Loucy (cell line): ENCODE data around the gene NR1D2.

ENCODE experiments used
- H2AFZ ChIP-seq: fragments of 200-600 bp; sonication (generic); 2 replicates; pipeline ENCODE4 v1.6.0; 2016; ENCODE audit warnings: antibody characterized with exemption, mild to moderate bottlenecking, low read length, moderate library complexity
- H3F3A ChIP-seq: fragments of 200-600 bp; 2 replicates; pipeline ENCODE4 v1.6.0; 2016; ENCODE audit warnings: antibody characterized with exemption, low read depth, mild to moderate bottlenecking
- H3K27me3 ChIP-seq: fragments of 200-600 bp; sonication (generic); 2 replicates; pipeline ENCODE4 v1.6.1; 2014; ENCODE audit warnings: low read length, mild to moderate bottlenecking; ENCODE audit not compliant: insufficient read depth, poor library complexity, severe bottlenecking
- H3K36me3 ChIP-seq: fragments of 200-600 bp; sonication (generic); 2 replicates; pipeline ENCODE4 v1.6.1; 2016; ENCODE audit warnings: low read length; ENCODE audit not compliant: insufficient read depth
- H3K4me1 ChIP-seq: fragments of 200-600 bp; sonication (generic); 2 replicates; pipeline ENCODE4 v1.5.1; 2014; ENCODE audit warnings: low read length, mild to moderate bottlenecking; ENCODE audit not compliant: insufficient read depth, poor library complexity, severe bottlenecking
- H3K4me2 ChIP-seq: fragments of 200-600 bp; sonication (generic); 2 replicates; pipeline ENCODE4 v1.6.0; 2014; ENCODE audit warnings: antibody characterized with exemption, low read length, low read depth, mild to moderate bottlenecking; ENCODE audit not compliant: poor library complexity, severe bottlenecking
- H3K4me3 ChIP-seq: fragments of 200-600 bp; sonication (generic); 2 replicates; pipeline ENCODE4 v1.5.1; 2014; ENCODE audit warnings: low read length, mild to moderate bottlenecking, mixed read lengths; ENCODE audit not compliant: poor library complexity, severe bottlenecking
- H3K79me2 ChIP-seq: fragments of 200-600 bp; sonication (generic); 2 replicates; pipeline ENCODE4 v1.6.1; 2014; ENCODE audit warnings: low read length; ENCODE audit not compliant: insufficient read depth
- H3K9ac ChIP-seq: fragments of 200-600 bp; sonication (generic); 2 replicates; pipeline ENCODE4 v1.6.0; 2014; ENCODE audit warnings: mild to moderate bottlenecking, low read depth, low read length, moderate library complexity; ENCODE audit not compliant: poor library complexity, severe bottlenecking
- H3K9me2 ChIP-seq: fragments of 200-600 bp; sonication (generic); replicated peaks from 2 replicates; pipeline ENCODE4 v1.6.1; 2016; ENCODE audit warnings: low read depth, low read length, mixed read lengths
- H3K9me3 ChIP-seq: fragments of 200-600 bp; sonication (generic); 2 replicates; pipeline ENCODE4 v1.6.1; 2014; ENCODE audit warnings: mild to moderate bottlenecking, antibody characterized with exemption, low read length, low read depth; ENCODE audit not compliant: insufficient read depth
- H4K20me1 ChIP-seq: fragments of 200-600 bp; sonication (generic); 2 replicates; pipeline ENCODE4 v1.6.0; 2014; ENCODE audit warnings: antibody characterized with exemption, low read length, mild to moderate bottlenecking; ENCODE audit not compliant: insufficient read depth, poor library complexity, severe bottlenecking
- CTCF ChIP-seq: fragments of 200-600 bp; sonication (generic); conservative IDR thresholded peaks from 2 replicates; pipeline ENCODE4 v1.5.1; 2014; ENCODE audit warnings: mild to moderate bottlenecking, antibody characterized with exemption, low read length
- EZH2phosphoT487 ChIP-seq: fragments of 200-600 bp; IDR thresholded peaks from 2 replicates; pipeline ENCODE4 v1.6.1; 2018; ENCODE audit warnings: antibody characterized with exemption, mild to moderate bottlenecking, moderate library complexity, borderline replicate concordance

NR1D2 gene

GRCh38 chr3:23984934-23985333 is 39.8 kb downstream of the NR1D2 start:
- H3K79me2 ChIP-seq, result no peaks in the 10 kb centered on the region
- no peaks in the 10 kb centered on the region for H4K20me1 ChIP-seq
- TF ChIP-seq CTCF (no peak), EZH2phosphoT487 (no peak)
- H3K9me3 ChIP-seq, result no peaks in the 10 kb centered on the region
- H3K4me1 ChIP-seq, result no peaks in the 10 kb centered on the region
- H3K27me3 ChIP-seq, result no peaks in the 10 kb centered on the region
- H3K9ac ChIP-seq, result no peak overlapping the region
- H3K4me3 ChIP-seq, result no peak overlapping the region
- H3K36me3 ChIP-seq, result no peaks in the 10 kb centered on the region
- H2AFZ ChIP-seq, result no peak overlapping the region
- no peaks in the 10 kb centered on the region for H3F3A ChIP-seq
- no peak overlapping the region for H3K4me2 ChIP-seq
- H3K9me2 ChIP-seq, result no peaks in the 10 kb centered on the region

GRCh38 chr3:23985747-23986544 is 40.9 kb downstream of the NR1D2 start:
- Histone ChIP-seq H3K4me2 (no peak overlapping the region), H3F3A (no peaks in the 10 kb centered on the region), H3K79me2 (no peaks in the 10 kb centered on the region), H2AFZ (no peak overlapping the region), H3K36me3 (no peaks in the 10 kb centered on the region), H3K9me2 (no peaks in the 10 kb centered on the region), H3K9ac (no peak overlapping the region), H3K4me3 (no peak overlapping the region), H3K4me1 (peaks cover 1% of the 10 kb centered on the region), H3K9me3 (no peaks in the 10 kb centered on the region), H4K20me1 (no peaks in the 10 kb centered on the region), H3K27me3 (no peaks in the 10 kb centered on the region)
- TF ChIP-seq CTCF, result no peak
- TF ChIP-seq EZH2phosphoT487, result no peak

GRCh38 chr3:23987356-23987755 is 42.3 kb downstream of the NR1D2 start:
- no peak for TF ChIP-seq CTCF
- TF ChIP-seq EZH2phosphoT487, result no peak
- no peak overlapping the region for H3K4me3 ChIP-seq
- H3K27me3 ChIP-seq, result no peaks in the 10 kb centered on the region
- H3K4me2 ChIP-seq, result no peak overlapping the region
- H3K9me3 ChIP-seq, result no peaks in the 10 kb centered on the region
- H3K9ac ChIP-seq, result no peak overlapping the region
- H3F3A ChIP-seq, result no peaks in the 10 kb centered on the region
- H3K9me2 ChIP-seq, result no peaks in the 10 kb centered on the region
- H3K36me3 ChIP-seq, result no peaks in the 10 kb centered on the region
- peaks cover 15% of the 10 kb centered on the region for H3K4me1 ChIP-seq
- H4K20me1 ChIP-seq, result no peaks in the 10 kb centered on the region
- no peak overlapping the region; the same call in 1 of the 2 replicates for H2AFZ ChIP-seq
- H3K79me2 ChIP-seq, result no peaks in the 10 kb centered on the region
